ENCODE measurements around the gene NETO1.

NETO1 gene

DNA sequence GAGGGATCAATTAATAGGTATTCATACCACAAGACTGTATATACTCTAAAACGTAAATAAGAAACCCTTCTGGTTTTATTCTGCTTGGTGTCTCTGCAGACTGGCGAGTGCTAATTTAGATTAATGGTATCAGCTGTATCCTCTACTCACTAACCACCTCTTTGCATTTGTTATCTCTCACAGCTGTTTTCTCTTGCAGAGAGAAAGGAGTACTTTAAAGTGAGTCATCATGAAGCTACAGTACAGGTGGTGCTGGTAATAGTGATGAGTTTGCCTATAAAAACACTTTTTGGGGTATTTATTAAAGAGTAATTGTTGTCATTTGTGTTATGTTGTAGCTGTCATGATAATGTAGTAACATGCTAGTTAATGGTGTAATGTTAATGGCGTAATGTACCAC is 147.7 kb downstream of the NETO1 start:
- DNase-seq: no peak

DNA sequence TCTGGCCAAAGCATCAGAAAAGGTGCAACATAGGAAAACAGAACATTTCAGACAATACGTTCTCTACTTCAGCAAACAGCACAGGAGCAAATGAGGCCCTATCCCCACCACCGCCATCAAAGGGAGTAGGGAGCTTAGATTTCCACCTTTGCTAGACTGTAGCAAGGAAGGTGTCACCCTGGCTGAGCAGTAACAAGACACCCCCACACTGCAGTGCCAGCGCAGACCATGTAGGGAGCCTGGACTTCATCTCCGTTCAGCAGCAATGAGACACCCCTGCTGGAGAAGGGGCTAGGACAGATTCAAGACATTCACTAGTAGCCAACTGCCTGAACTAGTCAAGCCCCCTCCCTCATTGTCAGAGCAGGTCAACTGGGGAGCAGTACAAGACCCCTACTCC is 163.6 kb downstream of the NETO1 start:
- no peak for DNase-seq

DNA sequence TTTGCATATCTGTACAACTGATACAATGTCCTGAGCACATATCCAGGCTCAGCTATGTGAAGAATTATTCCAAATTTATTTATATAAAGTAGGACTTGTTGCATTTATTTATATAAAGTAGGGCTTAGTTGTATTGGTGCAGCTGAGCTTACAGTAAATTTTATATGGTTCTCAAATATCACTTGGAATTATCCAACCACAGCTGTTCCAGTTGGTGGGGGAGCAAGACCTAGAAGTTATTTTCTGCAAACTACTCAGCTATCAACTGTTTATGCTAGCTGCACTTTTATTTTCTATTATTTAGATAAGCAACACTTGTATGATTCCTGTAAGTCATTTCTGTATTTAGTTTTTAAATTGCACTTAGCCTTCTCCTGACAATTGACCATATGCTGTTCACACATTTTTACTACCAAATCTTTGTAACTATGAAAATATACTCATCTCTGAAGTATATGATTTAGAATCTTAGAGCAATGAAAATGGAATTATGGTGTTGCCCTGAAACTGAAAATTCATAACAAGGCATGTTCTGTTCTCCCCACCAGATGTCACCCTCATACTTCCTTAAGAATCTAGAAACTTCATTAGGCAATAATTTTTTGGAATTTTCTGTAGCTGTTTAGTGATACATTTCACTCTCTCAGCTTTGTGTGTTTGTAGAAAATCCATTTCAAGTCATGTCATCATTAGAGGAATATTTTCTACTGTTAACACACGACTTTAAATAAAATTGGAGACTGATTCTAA is 166.7 kb downstream of the NETO1 start:
- no peak for DNase-seq

DNA sequence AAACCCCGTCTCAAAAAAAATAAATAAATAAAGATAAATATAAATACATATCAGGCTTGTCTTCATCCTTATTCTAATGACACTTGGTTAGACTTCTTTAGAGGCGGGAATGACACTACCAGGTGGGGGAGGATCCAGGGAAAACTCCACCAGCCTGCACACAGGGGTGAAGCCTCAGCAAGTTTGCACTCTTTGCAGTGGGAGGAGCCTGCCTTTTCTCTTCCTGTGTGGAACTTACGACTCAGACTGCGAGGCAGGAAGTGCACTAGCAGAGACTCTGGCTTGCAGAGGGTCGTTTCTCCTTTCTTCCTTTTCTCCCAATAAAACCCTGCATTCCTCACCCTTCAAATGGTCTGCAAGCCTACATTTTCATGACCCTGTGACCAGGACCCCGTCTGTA is 170.1 kb downstream of the NETO1 start:
- no peak for DNase-seq

- no peak for DNase-seq
These were observed 175.2 kb downstream of the NETO1 start for GRCh38 chr18:72692595-72692994.

Measured in activated CD4-positive, alpha-beta T cell treated with anti-CD3 and anti-CD28 coated beads for 48 hours (primary cell).